ENCODE measurements around the gene THBS2. TPM values are rescaled to one million over a fixed set of nuclear protein-coding genes. Genes with fewer than 3 reads are reported as not detected.

THBS2 gene
- total RNA-seq, 1 donor from 2014 or later = 0.23 TPM

DNA sequence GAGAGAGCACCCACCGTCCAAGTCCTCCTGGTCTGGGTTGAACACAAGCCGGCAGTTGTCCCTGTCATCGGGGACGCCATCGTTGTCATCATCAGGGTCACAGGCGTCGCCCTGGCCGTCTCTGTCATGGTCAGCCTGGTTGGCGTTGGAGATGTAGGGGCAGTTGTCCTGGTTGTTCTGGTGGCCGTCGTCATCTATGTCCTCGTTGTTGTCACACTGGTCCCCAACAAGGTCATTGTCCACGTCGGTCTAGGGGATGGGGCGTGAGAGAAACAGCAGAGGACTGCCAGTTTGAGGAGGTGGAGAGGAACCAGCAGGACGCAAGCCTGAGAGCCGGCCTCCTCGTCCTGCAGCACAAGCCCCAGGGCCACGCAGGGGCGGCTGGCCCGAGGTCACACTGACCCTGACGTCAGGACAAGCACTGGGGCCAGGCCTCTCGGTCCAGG lies 28.5 kb downstream of the THBS2 start:
- peaks cover 5% of the 10 kb centered on the region for H3K27me3 Mint-ChIP-seq (ENCODE audit: unreplicated experiment)
- DNase-seq (ENCODE audit: low spot score) = no peak
- H3K9me3 Mint-ChIP-seq (ENCODE audit: unreplicated experiment) = no peaks in the 10 kb centered on the region
- TF ChIP-seq, protein P1, sequence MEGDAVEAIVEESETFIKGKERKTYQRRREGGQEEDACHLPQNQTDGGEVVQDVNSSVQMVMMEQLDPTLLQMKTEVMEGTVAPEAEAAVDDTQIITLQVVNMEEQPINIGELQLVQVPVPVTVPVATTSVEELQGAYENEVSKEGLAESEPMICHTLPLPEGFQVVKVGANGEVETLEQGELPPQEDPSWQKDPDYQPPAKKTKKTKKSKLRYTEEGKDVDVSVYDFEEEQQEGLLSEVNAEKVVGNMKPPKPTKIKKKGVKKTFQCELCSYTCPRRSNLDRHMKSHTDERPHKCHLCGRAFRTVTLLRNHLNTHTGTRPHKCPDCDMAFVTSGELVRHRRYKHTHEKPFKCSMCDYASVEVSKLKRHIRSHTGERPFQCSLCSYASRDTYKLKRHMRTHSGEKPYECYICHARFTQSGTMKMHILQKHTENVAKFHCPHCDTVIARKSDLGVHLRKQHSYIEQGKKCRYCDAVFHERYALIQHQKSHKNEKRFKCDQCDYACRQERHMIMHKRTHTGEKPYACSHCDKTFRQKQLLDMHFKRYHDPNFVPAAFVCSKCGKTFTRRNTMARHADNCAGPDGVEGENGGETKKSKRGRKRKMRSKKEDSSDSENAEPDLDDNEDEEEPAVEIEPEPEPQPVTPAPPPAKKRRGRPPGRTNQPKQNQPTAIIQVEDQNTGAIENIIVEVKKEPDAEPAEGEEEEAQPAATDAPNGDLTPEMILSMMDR (IDR thresholded peaks at IDR 0.05; ENCODE audit: unreplicated experiment) = no peak
- no peaks in the 10 kb centered on the region for H3K4me1 Mint-ChIP-seq (ENCODE audit: unreplicated experiment)
- no peak overlapping the region for H3K27ac Mint-ChIP-seq (ENCODE audit: unreplicated experiment)
- H3K36me3 Mint-ChIP-seq (ENCODE audit: low read depth, unreplicated experiment) = peaks cover 4% of the 10 kb centered on the region
- H3K4me3 Mint-ChIP-seq (ENCODE audit: unreplicated experiment) = no peak overlapping the region

DNA sequence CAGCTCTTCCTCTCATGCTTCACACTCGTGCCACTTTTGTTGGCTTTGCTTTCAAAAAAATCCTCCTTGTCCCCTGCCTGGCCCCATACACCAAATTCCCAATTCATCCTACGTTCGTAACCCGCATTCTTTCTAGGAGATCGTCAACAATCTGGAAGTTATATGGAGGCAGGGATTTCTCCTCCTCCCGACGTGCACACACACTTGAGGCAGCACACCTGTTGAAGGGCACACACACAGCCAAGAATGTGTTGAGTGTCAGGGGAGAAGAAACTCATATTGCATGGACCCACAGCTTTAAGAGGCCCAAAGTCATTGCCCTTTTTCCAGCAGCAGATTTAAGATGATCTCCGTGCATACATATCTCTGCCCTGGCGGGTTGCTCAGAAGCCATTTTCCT lies 28.9 kb downstream of the THBS2 start:
- no peak overlapping the region for H3K27ac Mint-ChIP-seq (ENCODE audit: unreplicated experiment)
- TF ChIP-seq, protein P1 (IDR thresholded peaks at IDR 0.05; ENCODE audit: unreplicated experiment) = no peak
- H3K4me1 Mint-ChIP-seq (ENCODE audit: unreplicated experiment) = no peaks in the 10 kb centered on the region
- DNase-seq (ENCODE audit: low spot score) = no peak
- peaks cover 4% of the 10 kb centered on the region for H3K36me3 Mint-ChIP-seq (ENCODE audit: low read depth, unreplicated experiment)
- no peak overlapping the region for H3K4me3 Mint-ChIP-seq (ENCODE audit: unreplicated experiment)
- H3K27me3 Mint-ChIP-seq (ENCODE audit: unreplicated experiment) = peaks cover 5% of the 10 kb centered on the region
- H3K9me3 Mint-ChIP-seq (ENCODE audit: unreplicated experiment) = no peaks in the 10 kb centered on the region

DNA sequence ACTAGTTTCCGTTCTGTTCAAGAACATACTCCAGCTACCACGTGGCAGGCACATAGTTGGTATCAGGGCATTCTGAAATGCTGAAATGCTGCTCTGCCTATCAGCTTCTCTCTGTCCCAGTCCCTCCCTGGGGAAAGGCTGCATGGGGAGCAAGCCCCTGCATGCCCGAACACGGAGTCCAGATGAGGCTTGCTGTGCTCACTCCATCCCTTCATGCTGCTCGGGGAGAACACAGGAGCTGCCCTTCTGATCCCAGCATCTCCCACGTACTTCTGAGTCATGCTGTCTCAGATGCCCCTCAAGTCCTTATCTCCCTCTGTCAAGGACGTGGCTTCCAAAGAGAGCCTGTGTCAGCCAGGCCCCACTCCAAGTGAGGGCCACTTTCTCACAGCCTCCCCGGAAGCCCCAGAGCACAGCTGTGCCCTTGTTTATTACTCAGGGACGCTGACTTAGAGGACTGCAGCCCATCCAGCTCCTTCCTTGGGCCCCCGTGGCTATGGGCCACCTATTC lies 29.4 kb downstream of the THBS2 start:
- DNase-seq (ENCODE audit: low spot score) = no peak
- H3K27ac Mint-ChIP-seq (ENCODE audit: unreplicated experiment) = no peak overlapping the region
- H3K9me3 Mint-ChIP-seq (ENCODE audit: unreplicated experiment) = no peaks in the 10 kb centered on the region
- H3K27me3 Mint-ChIP-seq (ENCODE audit: unreplicated experiment) = peaks cover 5% of the 10 kb centered on the region
- H3K36me3 Mint-ChIP-seq (ENCODE audit: low read depth, unreplicated experiment) = peaks cover 4% of the 10 kb centered on the region
- no peaks in the 10 kb centered on the region for H3K4me1 Mint-ChIP-seq (ENCODE audit: unreplicated experiment)
- TF ChIP-seq, protein P1 (IDR thresholded peaks at IDR 0.05; ENCODE audit: unreplicated experiment) = no peak
- no peak overlapping the region for H3K4me3 Mint-ChIP-seq (ENCODE audit: unreplicated experiment)

DNA sequence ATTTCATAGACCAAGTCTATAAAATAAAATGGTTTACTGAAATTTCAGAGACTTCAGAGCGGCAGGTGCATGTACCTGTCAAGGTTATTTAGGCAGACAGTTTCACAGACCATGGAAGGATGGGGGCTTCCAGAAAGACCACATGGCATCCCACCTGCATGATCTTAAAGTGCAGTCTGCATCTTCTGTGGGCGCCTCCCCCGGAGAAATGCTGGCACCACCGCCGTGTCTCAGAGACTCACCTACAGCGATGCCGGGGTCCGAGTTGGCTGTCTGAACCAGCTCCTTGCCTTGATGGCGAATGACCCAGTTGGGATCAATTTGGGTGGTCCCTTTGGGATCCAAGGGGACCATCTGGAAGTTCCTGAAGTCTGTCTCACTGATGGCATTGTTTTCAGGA lies 30.6 kb downstream of the THBS2 start:
- no peak overlapping the region for H3K27ac Mint-ChIP-seq (ENCODE audit: unreplicated experiment)
- H3K27me3 Mint-ChIP-seq (ENCODE audit: unreplicated experiment) = peaks cover 5% of the 10 kb centered on the region
- peaks cover 4% of the 10 kb centered on the region for H3K36me3 Mint-ChIP-seq (ENCODE audit: low read depth, unreplicated experiment)
- no peaks in the 10 kb centered on the region for H3K4me1 Mint-ChIP-seq (ENCODE audit: unreplicated experiment)
- no peak for DNase-seq (ENCODE audit: low spot score)
- no peak overlapping the region for H3K4me3 Mint-ChIP-seq (ENCODE audit: unreplicated experiment)
- H3K9me3 Mint-ChIP-seq (ENCODE audit: unreplicated experiment) = no peaks in the 10 kb centered on the region
- TF ChIP-seq, protein P1 (IDR thresholded peaks at IDR 0.05; ENCODE audit: unreplicated experiment) = no peak

DNA sequence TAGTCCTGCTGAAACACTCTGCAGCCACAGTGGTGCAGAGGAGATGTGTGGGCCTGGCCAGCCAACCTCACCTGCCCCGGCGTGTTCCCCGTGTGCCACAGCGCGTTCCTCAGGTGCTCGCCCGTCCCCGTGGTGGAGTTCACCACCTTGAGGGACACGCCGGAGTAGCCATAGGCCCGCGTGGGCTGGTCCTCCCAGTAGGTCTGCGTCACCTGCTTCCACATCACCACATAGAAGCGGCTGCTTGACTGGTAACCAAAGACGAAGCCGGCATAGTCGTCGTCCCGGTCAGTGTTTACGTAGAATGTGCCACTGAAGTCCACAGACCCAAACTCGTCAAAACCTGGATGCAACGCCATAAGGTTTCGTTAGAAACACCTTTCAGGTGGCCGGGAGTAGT lies 31.5 kb downstream of the THBS2 start:
- H3K36me3 Mint-ChIP-seq (ENCODE audit: low read depth, unreplicated experiment) = peaks cover 4% of the 10 kb centered on the region
- no peaks in the 10 kb centered on the region for H3K4me1 Mint-ChIP-seq (ENCODE audit: unreplicated experiment)
- DNase-seq (ENCODE audit: low spot score) = no peak
- H3K27me3 Mint-ChIP-seq (ENCODE audit: unreplicated experiment) = peaks cover 5% of the 10 kb centered on the region
- H3K27ac Mint-ChIP-seq (ENCODE audit: unreplicated experiment) = no peak overlapping the region
- no peak overlapping the region for H3K4me3 Mint-ChIP-seq (ENCODE audit: unreplicated experiment)
- no peaks in the 10 kb centered on the region for H3K9me3 Mint-ChIP-seq (ENCODE audit: unreplicated experiment)
- TF ChIP-seq, protein P1 (IDR thresholded peaks at IDR 0.05; ENCODE audit: unreplicated experiment) = no peak

All from endothelial cell (in vitro differentiated cells).